ENCODE data around the gene CCDC27.

The CCDC27 gene

DNA sequence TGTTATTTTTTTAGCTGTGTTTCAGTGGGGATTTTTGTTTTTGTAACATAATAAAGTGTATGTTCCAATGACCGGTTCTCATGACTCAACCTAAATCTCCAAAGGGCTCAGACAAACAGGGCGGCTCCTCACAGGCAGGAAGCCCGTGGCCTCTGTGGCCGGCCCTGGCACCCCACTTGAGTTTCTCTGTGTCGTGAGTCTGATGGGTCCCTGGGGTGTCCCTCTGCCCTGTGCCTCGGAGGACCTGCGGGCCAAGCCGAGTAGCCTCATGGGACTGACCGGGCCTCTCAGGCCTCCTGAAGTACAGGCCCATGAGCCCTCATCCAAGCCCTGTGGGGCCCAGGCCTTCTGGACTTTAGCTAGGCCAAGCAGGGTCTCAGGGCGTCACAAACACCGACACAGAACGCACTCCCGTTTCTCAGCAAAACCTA, 16.1 kb upstream of the CCDC27 start:
- no peak for DNase-seq (ENCODE audit: low read depth)
- H3K4me3 ChIP-seq (replicated peaks; ENCODE audit: low read depth, low read length): no peak overlapping the region
- TF ChIP-seq, protein P1, sequence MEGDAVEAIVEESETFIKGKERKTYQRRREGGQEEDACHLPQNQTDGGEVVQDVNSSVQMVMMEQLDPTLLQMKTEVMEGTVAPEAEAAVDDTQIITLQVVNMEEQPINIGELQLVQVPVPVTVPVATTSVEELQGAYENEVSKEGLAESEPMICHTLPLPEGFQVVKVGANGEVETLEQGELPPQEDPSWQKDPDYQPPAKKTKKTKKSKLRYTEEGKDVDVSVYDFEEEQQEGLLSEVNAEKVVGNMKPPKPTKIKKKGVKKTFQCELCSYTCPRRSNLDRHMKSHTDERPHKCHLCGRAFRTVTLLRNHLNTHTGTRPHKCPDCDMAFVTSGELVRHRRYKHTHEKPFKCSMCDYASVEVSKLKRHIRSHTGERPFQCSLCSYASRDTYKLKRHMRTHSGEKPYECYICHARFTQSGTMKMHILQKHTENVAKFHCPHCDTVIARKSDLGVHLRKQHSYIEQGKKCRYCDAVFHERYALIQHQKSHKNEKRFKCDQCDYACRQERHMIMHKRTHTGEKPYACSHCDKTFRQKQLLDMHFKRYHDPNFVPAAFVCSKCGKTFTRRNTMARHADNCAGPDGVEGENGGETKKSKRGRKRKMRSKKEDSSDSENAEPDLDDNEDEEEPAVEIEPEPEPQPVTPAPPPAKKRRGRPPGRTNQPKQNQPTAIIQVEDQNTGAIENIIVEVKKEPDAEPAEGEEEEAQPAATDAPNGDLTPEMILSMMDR (IDR thresholded peaks at IDR 0.05; ENCODE audit: low read length, missing control alignments): no peak

DNA sequence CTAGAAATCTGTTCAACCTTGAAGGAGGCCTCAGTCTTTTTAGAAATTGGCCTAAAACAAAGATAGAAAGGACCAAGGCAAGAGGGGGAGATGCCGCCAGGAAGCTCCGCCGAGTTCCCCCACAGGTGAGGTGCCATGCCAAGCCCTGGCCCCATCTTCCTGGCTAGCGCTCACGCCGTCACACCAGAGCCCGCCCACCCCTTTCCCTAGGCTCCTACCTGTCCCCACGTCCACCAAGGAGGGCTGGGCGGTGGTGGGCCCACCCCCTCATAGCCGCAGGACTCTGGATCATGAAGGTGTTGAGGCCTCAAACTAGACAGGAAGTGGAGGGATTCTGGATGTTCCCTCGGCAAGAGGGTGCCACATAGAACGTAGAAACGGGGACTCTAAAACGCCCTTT, 15.5 kb upstream of the CCDC27 start:
- no peak overlapping the region for H3K4me3 ChIP-seq (replicated peaks; ENCODE audit: low read depth, low read length)
- TF ChIP-seq, protein P1 (IDR thresholded peaks at IDR 0.05; ENCODE audit: low read length, missing control alignments): no peak
- no peak for DNase-seq (ENCODE audit: low read depth)

DNA sequence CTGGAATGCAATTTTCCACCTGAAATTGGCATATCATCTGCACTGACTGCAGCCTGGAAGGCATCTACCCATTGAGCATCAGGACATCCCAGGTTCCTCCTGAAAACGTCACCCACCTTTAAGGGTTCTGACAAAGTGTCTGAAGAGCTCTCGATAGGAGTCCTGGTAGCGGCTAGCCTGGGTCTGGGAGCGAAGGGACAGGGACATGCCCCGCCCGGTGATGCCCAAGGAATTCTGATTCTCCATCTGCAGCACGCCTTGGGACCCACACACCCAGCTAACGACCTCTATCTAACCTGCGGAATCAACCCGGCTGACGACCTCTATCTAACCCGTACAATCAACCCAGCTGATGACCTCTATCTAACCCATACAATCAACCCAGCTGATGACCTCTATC, 13.3 kb upstream of the CCDC27 start:
- H3K4me3 ChIP-seq (replicated peaks; ENCODE audit: low read depth, low read length): no peak overlapping the region
- DNase-seq (ENCODE audit: low read depth): no peak
- TF ChIP-seq, protein P1 (IDR thresholded peaks at IDR 0.05; ENCODE audit: low read length, missing control alignments): no peak

DNA sequence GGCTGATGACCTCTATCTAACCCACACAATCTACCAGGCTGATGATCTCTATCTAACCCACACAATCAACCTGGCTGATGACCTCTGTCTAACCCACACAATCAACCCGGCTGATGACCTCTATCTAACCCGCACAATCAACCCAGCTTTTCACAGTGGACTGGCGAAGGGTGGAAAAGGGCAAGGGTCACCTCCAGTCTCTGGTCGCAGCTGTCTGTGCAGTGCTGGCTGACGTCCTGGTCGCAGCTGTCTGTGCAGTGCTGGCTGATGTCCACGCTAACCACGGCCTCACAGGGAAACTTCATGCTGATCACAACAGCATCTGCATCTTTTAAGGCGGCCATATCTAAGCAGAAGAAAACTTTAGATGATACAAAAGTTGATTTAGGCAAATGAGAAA, 12.2 kb upstream of the CCDC27 start:
- no peak for DNase-seq (ENCODE audit: low read depth)
- H3K4me3 ChIP-seq (replicated peaks; ENCODE audit: low read depth, low read length): no peak overlapping the region
- TF ChIP-seq, protein P1 (IDR thresholded peaks at IDR 0.05; ENCODE audit: low read length, missing control alignments): no peak

DNA sequence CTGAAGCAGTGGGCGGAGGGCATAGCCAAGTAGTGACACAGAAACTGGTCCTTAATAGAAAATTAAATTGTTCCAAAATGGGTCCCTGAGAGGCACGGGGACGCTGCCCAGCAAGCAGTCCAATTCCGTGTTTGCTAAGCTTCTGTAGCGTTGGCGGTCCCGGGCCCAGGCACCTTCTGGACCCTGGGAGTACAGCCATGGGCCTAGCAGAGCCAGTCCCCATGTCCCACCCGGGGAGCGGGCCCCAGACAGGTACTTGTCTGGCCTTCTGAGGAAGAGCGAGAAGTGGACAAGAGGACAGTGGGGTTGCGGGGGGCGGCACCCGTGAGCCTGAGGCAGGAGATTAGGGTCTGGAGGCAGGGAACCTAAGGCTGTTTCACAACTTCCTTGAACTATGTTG, 11.5 kb upstream of the CCDC27 start:
- no peak overlapping the region for H3K4me3 ChIP-seq (replicated peaks; ENCODE audit: low read depth, low read length)
- TF ChIP-seq, protein P1 (IDR thresholded peaks at IDR 0.05; ENCODE audit: low read length, missing control alignments): no peak
- DNase-seq (ENCODE audit: low read depth): no peak

DNA sequence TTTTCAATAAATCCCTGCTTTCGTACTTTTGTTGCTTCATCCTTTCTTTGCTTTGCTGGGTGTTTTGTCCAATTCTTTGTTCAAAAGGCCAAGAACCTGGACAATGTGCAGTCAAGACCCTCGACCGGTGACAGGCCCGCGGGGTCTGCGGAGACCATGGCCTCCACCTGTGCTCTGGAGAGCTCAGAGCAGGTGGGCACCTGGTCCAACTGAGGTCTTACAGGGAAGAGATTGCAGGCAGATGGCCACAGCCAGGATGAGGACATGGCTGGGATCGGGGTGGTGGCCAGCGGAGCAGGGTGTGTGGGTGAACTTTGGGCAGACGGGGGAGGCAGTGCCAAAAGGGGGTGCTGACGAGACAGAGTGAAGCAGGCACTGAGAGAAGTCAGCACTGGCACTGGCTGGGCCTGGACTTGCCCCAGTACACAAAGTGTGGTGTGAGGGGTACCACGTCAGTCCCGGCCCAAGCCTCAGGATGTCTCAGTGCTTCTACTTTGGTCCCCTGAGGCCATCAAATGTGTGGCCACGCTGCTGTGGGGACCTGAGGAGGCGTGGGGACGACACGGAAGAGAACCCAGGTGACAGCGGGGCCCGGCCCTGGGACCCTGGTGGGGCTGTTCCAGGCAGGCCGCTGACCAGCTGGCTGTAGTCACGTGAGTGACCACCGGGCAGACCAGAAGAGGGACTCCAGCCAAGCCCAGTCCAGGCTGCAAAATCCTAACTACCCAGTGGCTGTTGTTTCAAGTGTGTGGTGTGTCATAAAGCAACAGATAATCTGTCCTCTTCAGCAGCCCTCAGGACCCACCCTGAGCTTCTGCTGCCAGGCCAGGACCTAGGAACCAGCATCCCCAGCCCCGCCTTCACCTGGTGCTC, 10.4 kb upstream of the CCDC27 start:
- TF ChIP-seq, protein P1 (IDR thresholded peaks at IDR 0.05; ENCODE audit: low read length, missing control alignments): no peak
- DNase-seq (ENCODE audit: low read depth): no peak
- H3K4me3 ChIP-seq (replicated peaks; ENCODE audit: low read depth, low read length): no peak overlapping the region

Measured in fibroblast of pulmonary artery (primary cell).